Loucy (cell line): ENCODE data around the gene ALPK1.

Experiments
- CTCF ChIP-seq: fragments of 200-600 bp; sonication (generic); conservative IDR thresholded peaks from 2 replicates; pipeline ENCODE4 v1.5.1; 2014; ENCODE audit warnings: mild to moderate bottlenecking, antibody characterized with exemption, low read length
- EZH2phosphoT487 ChIP-seq: fragments of 200-600 bp; IDR thresholded peaks from 2 replicates; pipeline ENCODE4 v1.6.1; 2018; ENCODE audit warnings: antibody characterized with exemption, mild to moderate bottlenecking, moderate library complexity, borderline replicate concordance

DNA sequence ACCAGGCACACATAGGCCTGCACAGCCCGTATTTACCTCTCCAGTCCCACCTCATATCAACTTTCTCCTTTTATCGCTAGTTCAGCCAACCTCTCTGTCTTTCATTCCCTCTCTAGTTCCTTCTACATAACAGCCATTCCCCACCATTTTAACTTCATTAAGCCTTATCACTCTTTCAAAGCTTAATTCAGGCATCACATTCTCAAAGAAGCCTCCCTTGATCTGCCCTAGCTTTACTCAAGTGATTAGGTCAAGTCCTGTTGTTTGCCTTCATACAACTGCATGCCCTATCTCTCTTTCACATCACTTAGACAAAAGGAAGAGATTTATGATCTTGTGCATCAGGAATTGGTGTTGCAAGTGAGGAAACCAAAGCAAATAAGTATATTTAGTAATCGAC, 74.2 kb downstream of the ALPK1 start:
- TF ChIP-seq CTCF, result no peak
- TF ChIP-seq EZH2phosphoT487, result no peak
